GM12872 (cell line): Measurements from ENCODE around the gene STRIP2.

ENCODE experiments used
- CTCF ChIP-seq: IDR thresholded peaks from 3 replicates; pipeline ENCODE4 v1.5.1; 2011; ENCODE audit warnings: low read depth, mild to moderate bottlenecking, low read length, moderate library complexity; ENCODE audit not compliant: insufficient read depth

The STRIP2 gene

GRCh38 chr7:129522088-129522970 is 88.1 kb downstream of the STRIP2 start:
- no peak for TF ChIP-seq CTCF

GRCh38 chr7:129522971-129523340 is 88.7 kb downstream of the STRIP2 start:
- no peak for TF ChIP-seq CTCF

GRCh38 chr7:129523924-129524323 is 89.7 kb downstream of the STRIP2 start:
- no peak for TF ChIP-seq CTCF

- no peak for TF ChIP-seq CTCF
These were observed 91.1 kb downstream of the STRIP2 start for GRCh38 chr7:129525225-129525862.

- no peak for TF ChIP-seq CTCF
These were observed 95.4 kb downstream of the STRIP2 start for GRCh38 chr7:129529643-129530042.

- TF ChIP-seq CTCF = no peak
These were observed 96.7 kb downstream of the STRIP2 start for GRCh38 chr7:129530795-129531391.

- no peak for TF ChIP-seq CTCF
These were observed 97.5 kb downstream of the STRIP2 start for GRCh38 chr7:129531721-129532120.
